LNCAP (cell line): ENCODE results near the gene SWI5.

Experiments
- TF ChIP-seq, protein P1 (sequence below): fragments of 450-650 bp; IDR thresholded peaks from 2 replicates; pipeline ENCODE4 v1.5.1; 2017; ENCODE audit warnings: mild to moderate bottlenecking

Gene SWI5

GRCh38 chr9:128276008-128276573 is at the start of gene SWI5:
TSS of gene SWI5 (plus strand) at chr9:128276276.
- TF ChIP-seq, protein P1, sequence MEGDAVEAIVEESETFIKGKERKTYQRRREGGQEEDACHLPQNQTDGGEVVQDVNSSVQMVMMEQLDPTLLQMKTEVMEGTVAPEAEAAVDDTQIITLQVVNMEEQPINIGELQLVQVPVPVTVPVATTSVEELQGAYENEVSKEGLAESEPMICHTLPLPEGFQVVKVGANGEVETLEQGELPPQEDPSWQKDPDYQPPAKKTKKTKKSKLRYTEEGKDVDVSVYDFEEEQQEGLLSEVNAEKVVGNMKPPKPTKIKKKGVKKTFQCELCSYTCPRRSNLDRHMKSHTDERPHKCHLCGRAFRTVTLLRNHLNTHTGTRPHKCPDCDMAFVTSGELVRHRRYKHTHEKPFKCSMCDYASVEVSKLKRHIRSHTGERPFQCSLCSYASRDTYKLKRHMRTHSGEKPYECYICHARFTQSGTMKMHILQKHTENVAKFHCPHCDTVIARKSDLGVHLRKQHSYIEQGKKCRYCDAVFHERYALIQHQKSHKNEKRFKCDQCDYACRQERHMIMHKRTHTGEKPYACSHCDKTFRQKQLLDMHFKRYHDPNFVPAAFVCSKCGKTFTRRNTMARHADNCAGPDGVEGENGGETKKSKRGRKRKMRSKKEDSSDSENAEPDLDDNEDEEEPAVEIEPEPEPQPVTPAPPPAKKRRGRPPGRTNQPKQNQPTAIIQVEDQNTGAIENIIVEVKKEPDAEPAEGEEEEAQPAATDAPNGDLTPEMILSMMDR = no peak

DNA sequence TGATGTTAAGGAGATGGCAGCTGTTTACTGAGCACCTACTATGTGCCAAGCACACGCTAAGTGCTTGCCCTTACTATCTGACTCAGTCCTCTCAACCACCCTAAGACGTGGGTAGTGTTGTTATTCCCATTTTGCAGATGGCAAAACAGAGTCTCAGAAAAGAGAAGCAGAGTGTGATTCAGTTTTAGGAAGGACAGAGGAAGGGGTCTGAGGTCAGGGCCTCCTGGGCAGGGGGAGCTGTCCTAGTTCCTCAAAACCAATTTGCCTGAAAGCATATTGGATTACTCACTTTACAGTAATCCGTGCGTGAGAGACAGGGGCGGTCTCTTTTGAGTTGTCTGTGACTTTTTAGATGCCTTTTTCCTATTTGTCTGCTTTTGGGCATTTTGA is 49.7 kb upstream of the SWI5 start:
- TF ChIP-seq, protein P1 = no peak

- TF ChIP-seq, protein P1 = no peak
Measured at GRCh38 chr9:128231638-128232527, 44.2 kb upstream of the SWI5 start.

DNA sequence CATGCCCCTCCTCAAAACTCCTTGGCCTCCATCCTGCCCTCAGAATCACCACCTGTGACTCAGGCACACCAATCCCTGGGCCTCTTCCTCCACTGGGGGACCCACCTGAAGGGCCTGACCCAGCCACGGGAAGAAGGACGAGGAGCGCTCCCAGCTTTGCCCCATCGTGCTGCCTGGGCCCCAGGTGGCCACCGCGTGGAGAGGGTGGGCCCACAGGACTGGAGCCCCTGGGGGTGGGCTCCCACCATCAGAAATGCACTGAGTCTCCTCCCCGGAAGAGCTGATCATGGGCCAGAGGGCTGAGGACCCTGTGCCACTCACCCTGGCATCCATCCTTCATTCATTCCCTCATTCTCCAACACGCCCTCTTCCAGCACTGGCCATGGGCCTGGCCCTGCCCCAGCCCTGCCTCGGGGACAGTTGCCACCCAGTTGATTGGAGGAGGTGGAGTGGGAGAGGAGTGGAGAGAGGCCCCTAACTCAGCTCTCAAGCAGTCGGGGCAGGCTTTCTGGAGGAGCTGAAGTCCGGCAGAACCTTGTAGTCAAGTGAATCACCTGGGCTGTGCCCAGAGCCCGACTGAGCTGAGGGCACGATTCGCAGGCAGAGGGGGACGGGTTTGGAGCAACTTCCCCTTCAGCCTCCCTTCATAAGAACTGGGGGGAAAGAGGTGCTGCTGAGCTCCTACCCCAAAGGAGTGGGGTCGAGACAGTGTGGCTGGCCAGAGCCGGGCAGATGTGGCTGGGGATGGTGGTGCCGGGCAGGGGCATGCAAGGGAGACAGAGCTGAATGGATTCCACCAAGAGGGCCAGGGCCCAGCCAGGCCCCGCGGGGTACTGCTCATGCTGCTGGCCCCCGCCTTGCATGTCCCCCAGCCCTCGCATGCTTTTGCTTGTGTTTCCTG is 43.3 kb upstream of the SWI5 start:
- TF ChIP-seq, protein P1 = no peak

DNA sequence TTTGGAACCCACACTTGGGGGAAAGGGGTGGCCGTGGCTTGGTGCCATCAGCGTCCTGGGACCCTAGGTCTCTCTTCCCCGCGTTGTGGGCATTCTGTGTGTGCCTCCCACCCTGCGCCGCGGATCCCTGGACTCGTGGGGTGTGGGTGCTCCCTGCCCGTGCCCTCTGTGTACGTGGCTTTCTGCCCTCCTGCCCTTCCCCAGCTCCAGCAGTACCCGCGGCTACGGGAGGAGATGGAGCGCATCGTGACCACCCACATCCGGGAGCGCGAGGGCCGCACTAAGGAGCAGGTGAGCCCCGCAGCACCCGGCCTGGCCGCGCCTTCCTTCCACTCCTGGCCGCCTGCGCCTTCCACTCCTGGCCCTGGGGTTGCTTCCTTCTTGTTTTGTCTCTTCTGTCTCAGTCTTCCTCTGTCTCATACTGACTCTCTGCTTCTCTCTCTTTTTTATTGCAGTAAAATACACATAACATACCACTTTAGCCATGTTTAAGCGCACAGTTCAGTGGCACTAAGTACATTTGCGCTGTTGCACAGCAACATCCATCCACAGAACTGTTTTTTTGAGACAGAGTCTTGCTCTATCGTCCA is 42.2 kb upstream of the SWI5 start:
- TF ChIP-seq, protein P1 = no peak

GRCh38 chr9:128242124-128242523 is 34.0 kb upstream of the SWI5 start:
- TF ChIP-seq, protein P1 = no peak

- TF ChIP-seq, protein P1 = no peak
Measured at GRCh38 chr9:128242828-128243214, 33.3 kb upstream of the SWI5 start.
